Kidney (tissue), 14 donors: ENCODE measurements around the gene ACTA2. TPM values are rescaled to one million over a fixed set of nuclear protein-coding genes. Genes with fewer than 3 reads are reported as not detected.

Experiments
- DNase-seq, 5 donors: peaks; one replicate each; pipeline ENCODE4 v3.0.0-alpha.2; 2013 to 2020
- FAIRE-seq: peaks from 2 replicates; lab custom pipeline; 2012; peaks lifted over from hg19 to GRCh38; lab: Jason Lieb, UNC
- H3K27ac ChIP-seq, 2 donors: one replicate each; pipeline ENCODE4 v1.7.0; 2013; ENCODE audit warnings: low read depth in 2 of 2, low read length in 2 of 2, inconsistent platforms in 1 of 2
- H3K27me3 ChIP-seq: one replicate; pipeline ENCODE4 v1.7.1; 2013; ENCODE audit warnings: low read length, inconsistent platforms; ENCODE audit not compliant: control insufficient read depth, insufficient read depth
- H3K36me3 ChIP-seq, 3 donors: one replicate each; pipeline versions ENCODE4 v1.7.0 to v1.7.1; 2013; ENCODE audit warnings: low read length in 3 of 3, control low read depth in 1 of 3, inconsistent platforms in 1 of 3; ENCODE audit not compliant: insufficient read depth in 3 of 3, control insufficient read depth in 2 of 3
- H3K4me1 ChIP-seq, 3 donors: one replicate each; pipeline versions ENCODE4 v1.7.0 to v1.7.1; 2013; ENCODE audit warnings: low read length in 3 of 3, inconsistent platforms in 1 of 3, low read depth in 1 of 3; ENCODE audit not compliant: control insufficient read depth in 2 of 3, insufficient read depth in 2 of 3
- H3K4me3 ChIP-seq, 3 donors: one replicate each; pipeline versions ENCODE4 v1.7.0 to v1.8.1; 2013; ENCODE audit warnings: low read length in 3 of 3, control low read depth in 1 of 3, inconsistent platforms in 1 of 3
- H3K9ac ChIP-seq, 3 donors: one replicate each; pipeline versions ENCODE4 v1.7.0 to v1.7.1; 2013; ENCODE audit warnings: low read length in 3 of 3, control low read depth in 1 of 3, inconsistent platforms in 1 of 3
- H3K9me3 ChIP-seq, 3 donors: one replicate each; pipeline versions ENCODE4 v1.7.0 to v1.7.1; 2013; ENCODE audit warnings: low read length in 3 of 3, control low read depth in 1 of 3, inconsistent platforms in 1 of 3; ENCODE audit not compliant: control insufficient read depth in 2 of 3, insufficient read depth in 1 of 3
- intact Hi-C: fragments of 100-400 bp; cut with DNase I; formaldehyde crosslinking; loops from one replicate; pipeline ENCODE4 v1.11.1; 2022
- polyA plus RNA-seq: library from polyadenylated mRNA; stranded (reverse); fragments of 350-450 nt; fragmentation: Illumina TruSeq; extraction: RNeasy Lipid Tissue Mini Kit (QIAGEN cat#74804); gene quantifications from one replicate; pipeline ENCODE4 v1.2.3, GENCODE V29; 2014; ENCODE audit warnings: low read depth, low replicate concordance; ENCODE audit not compliant: insufficient read depth
- total RNA-seq: library from RNA; stranded (reverse); fragmentation: NEBNext Ultra II Directional; extraction: Animal tissue kit (Norgen Biotek cat#: 25700); gene quantifications from one replicate; pipeline ENCODE4 v1.2.1, GENCODE V29; 2021
- TF ChIP-seq, protein P1 (sequence below): IDR thresholded peaks from 3 replicates; pipeline ENCODE4 v1.5.1; 2012; ENCODE audit warnings: mild to moderate bottlenecking, moderate library complexity, borderline replicate concordance; ENCODE audit not compliant: insufficient read depth; ENCODE audit errors: extremely low read depth
- donor health status: control.
- donor health status: control.
- donor health status: control.
- donor health status: control.
- donor health status: control.
- donor health status: DM: yes; HTN: yes; CAD: no.
- donor health status: Normal renal cell carcinoma (clear cell type).

Gene ACTA2
- total and polyA plus RNA-seq, 2 donors from 2014 or later: 378 to 471 TPM

GRCh38 chr10:88890681-88891381 lies 61.7 kb downstream of the ACTA2 start:
- Histone ChIP-seq H3K27ac (no peak overlapping the region), H3K27me3 (no peaks in the 10 kb centered on the region), H3K4me3 (no peak overlapping the region), H3K9me3 (no peaks in the 10 kb centered on the region), H3K9ac (no peak overlapping the region), H3K4me1 (no peaks in the 10 kb centered on the region), H3K36me3 (no peaks in the 10 kb centered on the region)
- TF ChIP-seq, protein P1, sequence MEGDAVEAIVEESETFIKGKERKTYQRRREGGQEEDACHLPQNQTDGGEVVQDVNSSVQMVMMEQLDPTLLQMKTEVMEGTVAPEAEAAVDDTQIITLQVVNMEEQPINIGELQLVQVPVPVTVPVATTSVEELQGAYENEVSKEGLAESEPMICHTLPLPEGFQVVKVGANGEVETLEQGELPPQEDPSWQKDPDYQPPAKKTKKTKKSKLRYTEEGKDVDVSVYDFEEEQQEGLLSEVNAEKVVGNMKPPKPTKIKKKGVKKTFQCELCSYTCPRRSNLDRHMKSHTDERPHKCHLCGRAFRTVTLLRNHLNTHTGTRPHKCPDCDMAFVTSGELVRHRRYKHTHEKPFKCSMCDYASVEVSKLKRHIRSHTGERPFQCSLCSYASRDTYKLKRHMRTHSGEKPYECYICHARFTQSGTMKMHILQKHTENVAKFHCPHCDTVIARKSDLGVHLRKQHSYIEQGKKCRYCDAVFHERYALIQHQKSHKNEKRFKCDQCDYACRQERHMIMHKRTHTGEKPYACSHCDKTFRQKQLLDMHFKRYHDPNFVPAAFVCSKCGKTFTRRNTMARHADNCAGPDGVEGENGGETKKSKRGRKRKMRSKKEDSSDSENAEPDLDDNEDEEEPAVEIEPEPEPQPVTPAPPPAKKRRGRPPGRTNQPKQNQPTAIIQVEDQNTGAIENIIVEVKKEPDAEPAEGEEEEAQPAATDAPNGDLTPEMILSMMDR: no peak
- intact Hi-C loops: no loop called here
- DNase-seq: no peak
- no peak for FAIRE-seq

GRCh38 chr10:88889559-88890337 lies 62.8 kb downstream of the ACTA2 start:
- H3K27me3 ChIP-seq: no peaks in the 10 kb centered on the region
- intact Hi-C loops: no loop called here
- no peak for FAIRE-seq

GRCh38 chr10:88888810-88889445 lies 63.6 kb downstream of the ACTA2 start:
- intact Hi-C loops: no loop called here
- Histone ChIP-seq H3K9me3 (no peaks in the 10 kb centered on the region), H3K36me3 (no peaks in the 10 kb centered on the region), H3K9ac (no peak overlapping the region), H3K27me3 (no peaks in the 10 kb centered on the region), H3K27ac (no peak overlapping the region), H3K4me3 (no peak overlapping the region), H3K4me1 (no peaks in the 10 kb centered on the region)
- DNase-seq (no peak), FAIRE-seq (no peak)
- TF ChIP-seq, protein P1: no peak

More at GRCh38 chr10:88889559-88890337, 62.8 kb downstream of the ACTA2 start:
- H3K4me1 ChIP-seq: no peaks in the 10 kb centered on the region
- no peak for DNase-seq
- no peak overlapping the region for H3K4me3 ChIP-seq
- H3K27ac ChIP-seq: no peak overlapping the region
- H3K9ac ChIP-seq: no peak overlapping the region
- no peaks in the 10 kb centered on the region for H3K9me3 ChIP-seq
- TF ChIP-seq, protein P1: no peak
- H3K36me3 ChIP-seq: no peaks in the 10 kb centered on the region
